H54 (cell line): ENCODE results near the gene ATP1B1.
A peak's percentile ranks its signal among the peaks of the same experiment; 100 is the strongest.
"Not testable (repeated sequence)": the region's sequence is repeated elsewhere in the genome, so short reads cannot be mapped to it uniquely, and the experiment has no call there.

ENCODE experiments used
- DNase-seq: peaks from one replicate; pipeline ENCODE4 v3.0.0; 2011; ENCODE audit warnings: low spot score, mixed read lengths; ENCODE audit not compliant: insufficient read length
- FAIRE-seq: peaks from 3 replicates; lab custom pipeline; 2011; peaks lifted over from hg19 to GRCh38; lab: Jason Lieb, UNC
- POLR2A ChIP-seq: IDR thresholded peaks from 2 replicates; pipeline ENCODE4 v1.6.1; 2011; ENCODE audit warnings: low read depth, mild to moderate bottlenecking, low read length

The ATP1B1 gene

GRCh38 chr1:169117014-169117413 lies 10.5 kb downstream of the ATP1B1 start:
- TF ChIP-seq POLR2A = no peak
- FAIRE-seq (no peak), DNase-seq (no peak)

- no peak for FAIRE-seq
- DNase-seq = no peak
- TF ChIP-seq POLR2A = no peak
These were observed 11.1 kb downstream of the ATP1B1 start for GRCh38 chr1:169117599-169117998.

GRCh38 chr1:169118227-169118626 lies 11.7 kb downstream of the ATP1B1 start:
- no peak for TF ChIP-seq POLR2A

GRCh38 chr1:169119405-169119804 lies 12.9 kb downstream of the ATP1B1 start:
- no peak for DNase-seq
- no peak for TF ChIP-seq POLR2A
- peak; percentile 20 for FAIRE-seq

More at GRCh38 chr1:169118227-169118626, 11.7 kb downstream of the ATP1B1 start:
- no peak for DNase-seq
- FAIRE-seq = no peak

GRCh38 chr1:169120066-169120465 lies 13.6 kb downstream of the ATP1B1 start:
- no peak for TF ChIP-seq POLR2A
- no peak for DNase-seq
- no peak for FAIRE-seq

- FAIRE-seq (no peak), DNase-seq (no peak)
- no peak for TF ChIP-seq POLR2A
These were observed 14.8 kb downstream of the ATP1B1 start for GRCh38 chr1:169121146-169121923.

GRCh38 chr1:169122976-169123375 lies 16.5 kb downstream of the ATP1B1 start:
- DNase-seq (no peak), FAIRE-seq (no peak)
- no peak for TF ChIP-seq POLR2A

- no peak for TF ChIP-seq POLR2A
- FAIRE-seq (no peak), DNase-seq (no peak)
These were observed 18.0 kb downstream of the ATP1B1 start for GRCh38 chr1:169124459-169124858.

GRCh38 chr1:169125597-169125996 lies 19.1 kb downstream of the ATP1B1 start:
- not testable (repeated sequence) for DNase-seq, FAIRE-seq

GRCh38 chr1:169126335-169126734 lies 19.8 kb downstream of the ATP1B1 start:
- DNase-seq (no peak), FAIRE-seq (no peak)
- TF ChIP-seq POLR2A = no peak

- no peak for FAIRE-seq
- TF ChIP-seq POLR2A = no peak
- no peak for DNase-seq
These were observed 20.8 kb downstream of the ATP1B1 start for GRCh38 chr1:169127305-169127704.

- DNase-seq = no peak
- FAIRE-seq = no peak
These were observed 22.1 kb downstream of the ATP1B1 start for GRCh38 chr1:169128562-169128961.

GRCh38 chr1:169129109-169129784 lies 22.8 kb downstream of the ATP1B1 start:
- DNase-seq (no peak), FAIRE-seq (no peak)
- TF ChIP-seq POLR2A = no peak

More at GRCh38 chr1:169128562-169128961, 22.1 kb downstream of the ATP1B1 start:
- no peak for TF ChIP-seq POLR2A

GRCh38 chr1:169130683-169131082 lies 24.2 kb downstream of the ATP1B1 start:
- no peak for TF ChIP-seq POLR2A
- DNase-seq = no peak
- no peak for FAIRE-seq
